ENCODE data around the gene TNRC18.

- no peak for TF ChIP-seq POLR2AphosphoS5 (IDR thresholded peaks at IDR 0.05; ENCODE audit: low read depth, low read length)
- TF ChIP-seq POLR2A (IDR thresholded peaks at IDR 0.05; ENCODE audit: low read depth, low read length): no peak
- no peak for TF ChIP-seq TAF1 (IDR thresholded peaks at IDR 0.05; ENCODE audit: low read depth, low read length)
- TF ChIP-seq SPI1 (IDR thresholded peaks at IDR 0.05; ENCODE audit: low read depth, low read length): no peak
- no peak for TF ChIP-seq POU2F2 (IDR thresholded peaks at IDR 0.05; ENCODE audit: low read depth, low read length)
- TF ChIP-seq PAX5 (IDR thresholded peaks at IDR 0.05; ENCODE audit: insufficient read depth, low read length, severe bottlenecking): no peak
These were observed 135.8 kb downstream of the TNRC18 start for GRCh38 chr7:5287802-5288201.
